H9 (cell line): ENCODE measurements around the gene ARHGEF12. TPM values are rescaled to one million over a fixed set of nuclear protein-coding genes. Genes with fewer than 3 reads are reported as not detected.

Experiments
- DNase-seq: peaks from one replicate; pipeline ENCODE4 v3.0.0-alpha.2; 2017
- H2AFZ ChIP-seq: one replicate; pipeline ENCODE4 v1.6.1; 2013; ENCODE audit warnings: mild to moderate bottlenecking, low read length, control low read depth, moderate library complexity
- H2AK5ac ChIP-seq: 2 replicates; pipeline ENCODE4 v1.6.1; 2013; ENCODE audit warnings: low read length, control low read depth, mixed read lengths; ENCODE audit not compliant: insufficient read length
- H2BK120ac ChIP-seq: one replicate; pipeline ENCODE4 v1.6.1; 2013; ENCODE audit warnings: low read depth, mild to moderate bottlenecking, low read length, control low read depth, inconsistent platforms; ENCODE audit not compliant: poor library complexity, severe bottlenecking
- H2BK12ac ChIP-seq: 2 replicates; pipeline ENCODE4 v1.6.1; 2013; ENCODE audit warnings: low read length, control low read depth, mixed read lengths, low read depth; ENCODE audit not compliant: insufficient read length
- H2BK15ac ChIP-seq: 2 replicates; pipeline ENCODE4 v1.6.1; 2013; ENCODE audit warnings: low read depth, low read length, control low read depth
- H2BK20ac ChIP-seq: one replicate; pipeline ENCODE4 v1.6.1; 2013; ENCODE audit warnings: low read depth, mild to moderate bottlenecking, low read length, control low read depth, inconsistent platforms; ENCODE audit not compliant: poor library complexity, severe bottlenecking
- H2BK5ac ChIP-seq: 2 replicates; pipeline ENCODE4 v1.6.1; 2013; ENCODE audit warnings: low read length, control low read depth, mixed read lengths; ENCODE audit not compliant: insufficient read length
- H3K14ac ChIP-seq: 2 replicates; pipeline ENCODE4 v1.6.1; 2013; ENCODE audit warnings: low read length, control low read depth; ENCODE audit not compliant: insufficient read depth
- H3K18ac ChIP-seq: 2 replicates; pipeline ENCODE4 v1.6.1; 2013; ENCODE audit warnings: low read depth, mild to moderate bottlenecking, mixed read lengths, low read length, control low read depth; ENCODE audit not compliant: insufficient read length
- H3K23ac ChIP-seq: 2 replicates; pipeline ENCODE4 v1.6.1; 2013; ENCODE audit warnings: low read length, control low read depth, mixed read lengths, low read depth; ENCODE audit not compliant: insufficient read length
- H3K23me2 ChIP-seq: 2 replicates; pipeline ENCODE4 v1.6.1; 2013; ENCODE audit warnings: low read depth, mild to moderate bottlenecking, mixed read lengths, low read length, control low read depth; ENCODE audit not compliant: insufficient read length, poor library complexity, severe bottlenecking
- H3K27ac ChIP-seq: 2 replicates; pipeline ENCODE4 v1.5.1; 2013; ENCODE audit warnings: low read length, control low read depth, mixed read lengths, low read depth; ENCODE audit not compliant: insufficient read length
- H3K27me3 ChIP-seq: 2 replicates; pipeline ENCODE4 v1.6.1; 2013; ENCODE audit warnings: low read length, control low read depth, inconsistent platforms; ENCODE audit not compliant: insufficient read depth
- H3K4ac ChIP-seq: 2 replicates; pipeline ENCODE4 v1.6.1; 2013; ENCODE audit warnings: low read depth, mild to moderate bottlenecking, control low read depth, inconsistent platforms, low read length, moderate library complexity
- H3K4me1 ChIP-seq: 2 replicates; pipeline ENCODE4 v1.6.1; 2013; ENCODE audit warnings: low read length, control low read depth, inconsistent platforms; ENCODE audit not compliant: insufficient read depth
- H3K4me2 ChIP-seq: 2 replicates; pipeline ENCODE4 v1.6.1; 2013; ENCODE audit warnings: low read length, control low read depth, mixed read lengths; ENCODE audit not compliant: insufficient read length, insufficient read depth
- H3K56ac ChIP-seq: 2 replicates; pipeline ENCODE4 v1.6.1; 2013; ENCODE audit warnings: low read depth, mild to moderate bottlenecking, mixed read lengths, low read length, control low read depth; ENCODE audit not compliant: insufficient read length
- H3K79me1 ChIP-seq: 2 replicates; pipeline ENCODE4 v1.6.1; 2013; ENCODE audit warnings: low read depth, mild to moderate bottlenecking, moderate library complexity, low read length, control low read depth, inconsistent platforms; ENCODE audit not compliant: insufficient read depth, poor library complexity, severe bottlenecking
- H3K79me2 ChIP-seq: 2 replicates; pipeline ENCODE4 v1.6.1; 2013; ENCODE audit warnings: low read length, control low read depth, inconsistent platforms; ENCODE audit not compliant: insufficient read depth
- H3K9ac ChIP-seq: 2 replicates; pipeline ENCODE4 v1.6.1; 2013; ENCODE audit warnings: low read length, control low read depth, mixed read lengths; ENCODE audit not compliant: insufficient read length; ENCODE audit errors: extremely low read depth
- H3K9me3 ChIP-seq: one replicate; pipeline ENCODE4 v1.6.1; 2013; ENCODE audit warnings: low read depth, low read length, inconsistent platforms; ENCODE audit not compliant: control insufficient read depth
- H3T11ph ChIP-seq: one replicate; pipeline ENCODE4 v1.6.1; 2013; ENCODE audit warnings: mild to moderate bottlenecking, low read length, control low read depth, inconsistent platforms
- H4K20me1 ChIP-seq: one replicate; pipeline ENCODE4 v1.6.1; 2013; ENCODE audit not compliant: control insufficient read depth, insufficient read length, insufficient read depth
- H4K5ac ChIP-seq: 2 replicates; pipeline ENCODE4 v1.6.1; 2013; ENCODE audit warnings: low read depth, mild to moderate bottlenecking, mixed read lengths, low read length, control low read depth; ENCODE audit not compliant: insufficient read length
- H4K8ac ChIP-seq: replicated peaks from 2 replicates; pipeline ENCODE4 v1.6.1; 2013; ENCODE audit warnings: low read length, control low read depth, mixed read lengths, low read depth; ENCODE audit not compliant: insufficient read length
- H4K91ac ChIP-seq: 2 replicates; pipeline ENCODE4 v1.6.1; 2013; ENCODE audit warnings: low read depth, mild to moderate bottlenecking, moderate library complexity, mixed read lengths, low read length, control low read depth; ENCODE audit not compliant: insufficient read length
- H3K27ac Mint-ChIP-seq, 3 experiments: 2 replicates in 2 of 3; 3 replicates in 1 of 3; pipeline ENCODE4 v1.8.0; 2020 to 2021; ENCODE audit warnings: mixed read lengths in 3 of 3, mild to moderate bottlenecking in 1 of 3, moderate library complexity in 1 of 3
- H3K27me3 Mint-ChIP-seq: 2 replicates; pipeline ENCODE4 v1.8.0; 2021; ENCODE audit warnings: low read depth, mild to moderate bottlenecking, moderate library complexity, mixed read lengths
- H3K36me3 Mint-ChIP-seq, 3 experiments: 2 replicates in 2 of 3; 3 replicates in 1 of 3; pipeline ENCODE4 v1.8.0; 2020 to 2021; ENCODE audit warnings: low read depth in 3 of 3, mixed read lengths in 3 of 3; ENCODE audit not compliant: insufficient read depth in 1 of 3
- H3K4me1 Mint-ChIP-seq, 2 experiments: 2 replicates each; pipeline ENCODE4 v1.8.0; 2020; ENCODE audit warnings: mixed read lengths in 2 of 2
- H3K4me3 Mint-ChIP-seq, 2 experiments: 2 replicates in 1 of 2; 3 replicates in 1 of 2; pipeline ENCODE4 v1.8.0; 2020 to 2021; ENCODE audit warnings: mild to moderate bottlenecking in 2 of 2, mixed read lengths in 2 of 2, moderate library complexity in 1 of 2
- H3K9me3 Mint-ChIP-seq, 2 experiments: 2 replicates in 1 of 2; 3 replicates in 1 of 2; pipeline ENCODE4 v1.8.0; 2020; ENCODE audit warnings: mild to moderate bottlenecking in 2 of 2, mixed read lengths in 2 of 2, moderate library complexity in 1 of 2
- CTCF ChIP-seq: fragments of 200-600 bp; sonication (generic); conservative IDR thresholded peaks from 3 replicates; pipeline ENCODE4 v1.8.0; 2021; ENCODE audit warnings: antibody characterized with exemption, mild to moderate bottlenecking
- WGBS: extraction: QIAGEN DNeasy Blood & Tissue Kit; methylation state at CpG from one replicate; pipeline ENCODE4 v1.1.7; 2013; ENCODE audit warnings: missing lambda C conversion rate, low lambda C conversion rate, mixed read lengths; ENCODE audit not compliant: insufficient read length; ENCODE audit errors: extremely low coverage; 5-methylcytosine and 5-hydroxymethylcytosine counted together
- total RNA-seq: library from RNA; stranded (reverse); gene quantifications from 2 replicates; pipeline ENCODE4 v1.2.1, GENCODE V29; 2021

The ARHGEF12 gene
- total RNA-seq, 1 experiment from 2014 or later: 27.0 TPM

GRCh38 chr11:120524536-120525085 is 188.4 kb downstream of the ARHGEF12 start:
- Histone ChIP-seq H3K27me3 (no peaks in the 10 kb centered on the region), H2BK5ac (no peak overlapping the region), H3T11ph (no peak overlapping the region), H3K4ac (no peak overlapping the region), H2AFZ (no peak overlapping the region), H2BK20ac (no peak overlapping the region), H3K79me1 (no peaks in the 10 kb centered on the region), H3K27ac (no peak overlapping the region), H3K79me2 (no peaks in the 10 kb centered on the region), H4K5ac (no peak overlapping the region), H4K91ac (no peak overlapping the region), H3K9me3 (no peaks in the 10 kb centered on the region), H2BK12ac (no peak overlapping the region), H3K18ac (no peak overlapping the region), H2BK120ac (no peak overlapping the region), H3K23me2 (no peaks in the 10 kb centered on the region), H3K4me1 (0 out of 2 replicates have a peak, but pooled peaks cover 2% of the 10 kb centered on the region), H4K8ac (no peak overlapping the region), H3K23ac (no peak overlapping the region), H3K9ac (no peak overlapping the region), H2AK5ac (no peak overlapping the region), H2BK15ac (no peak overlapping the region), H4K20me1 (no peaks in the 10 kb centered on the region), H3K14ac (peak overlapping the region; percentile 39; the same call in 1 of the 2 replicates), H3K56ac (no peak overlapping the region), H3K4me2 (no peak overlapping the region)
- no CpG with 5 or more reads among the region's 9 CpGs for WGBS
- DNase-seq: no peak
- peaks cover 0 to 9% (median 3%) of the 10 kb centered on the region in 3 experiments; a peak in 3 of 7 replicates for H3K36me3 Mint-ChIP-seq
- H3K4me1 Mint-ChIP-seq: peaks cover 29 to 39% of the 10 kb centered on the region in 2 experiments
- peak overlapping the region in 1 of 3 experiments; percentile 80; a peak in 2 of 7 replicates for H3K27ac Mint-ChIP-seq
- TF ChIP-seq CTCF: no peak
- H3K27me3 Mint-ChIP-seq: peaks cover 24% of the 10 kb centered on the region
- peaks cover 5 to 7% of the 10 kb centered on the region in 2 experiments; a peak in 4 of 5 replicates for H3K9me3 Mint-ChIP-seq
- H3K4me3 Mint-ChIP-seq: no peak overlapping the region
